Activated CD8-positive, alpha-beta T cell treated with anti-CD3 and anti-CD28 coated beads, Interleukin-2, amount 10 ng/mL, durations not matched to agents 7 days and 5 days (primary cell): ENCODE results near the gene PDE4D. TPM values are rescaled to one million over a fixed set of nuclear protein-coding genes. Genes with fewer than 3 reads are reported as not detected.
A peak's percentile ranks its signal among the peaks of the same experiment; 100 is the strongest.

ENCODE experiments used
- ATAC-seq: fragments of 150-1000 bp; cut with Tn5 transposase; one replicate; pipeline ENCODE4 v1.10.0; 2021; ENCODE audit warnings: moderate library complexity
- CTCF ChIA-PET: fragments of 350-600 bp; sonication (Branson Sonifier 250); formaldehyde crosslinking; loops from one replicate; lab custom pipeline; 2021; ENCODE audit warnings: antibody characterized with exemption; lab: Charles Lee
- POLR2A ChIA-PET: fragments of 350-600 bp; sonication (Branson Sonifier 250); formaldehyde crosslinking; loops from one replicate; lab custom pipeline; 2021; ENCODE audit warnings: antibody characterized with exemption; lab: Charles Lee
- DNase-seq: peaks from one replicate; pipeline ENCODE4 v3.0.0-alpha.2; 2020
- H3K27ac Mint-ChIP-seq: one replicate; pipeline ENCODE4 v1.8.0; 2021; ENCODE audit warnings: mild to moderate bottlenecking, mixed read lengths
- H3K27me3 Mint-ChIP-seq: one replicate; pipeline ENCODE4 v1.8.0; 2021; ENCODE audit warnings: low read depth, mixed read lengths
- H3K36me3 Mint-ChIP-seq: one replicate; pipeline ENCODE4 v1.8.0; 2021; ENCODE audit warnings: low read depth, mixed read lengths
- H3K4me1 Mint-ChIP-seq: one replicate; pipeline ENCODE4 v1.8.0; 2021; ENCODE audit warnings: low read depth, mixed read lengths
- H3K4me3 Mint-ChIP-seq: one replicate; pipeline ENCODE4 v1.8.0; 2021; ENCODE audit warnings: mild to moderate bottlenecking, mixed read lengths
- H3K9me3 Mint-ChIP-seq: one replicate; pipeline ENCODE4 v1.8.0; 2022; ENCODE audit warnings: mixed read lengths; ENCODE audit not compliant: insufficient read depth
- total RNA-seq, 2 experiments: library from RNA; stranded (reverse); gene quantifications; one replicate each; pipeline ENCODE4 v1.2.3, GENCODE V29; 2021

The PDE4D gene
- total RNA-seq, 2 experiments from 2014 or later = 65.4 to 70.7 TPM

GRCh38 chr5:58944221-58944620 is 949.3 kb downstream of the PDE4D start:
- H3K36me3 Mint-ChIP-seq = no peaks in the 10 kb centered on the region
- H3K9me3 Mint-ChIP-seq = no peaks in the 10 kb centered on the region
- no peak overlapping the region for H3K4me3 Mint-ChIP-seq
- H3K4me1 Mint-ChIP-seq = no peaks in the 10 kb centered on the region
- H3K27ac Mint-ChIP-seq = no peak overlapping the region
- no peak for ATAC-seq
- ChIA-PET POLR2A (no interaction called here), CTCF (interaction anchor here (3.8 kb wide), 1 partner anchor 58 kb away, joined by 14 read pairs; no protein-coding TSS in a partner anchor)
- peaks cover 13% of the 10 kb centered on the region for H3K27me3 Mint-ChIP-seq
- DNase-seq = no peak

- DNase-seq = no peak
- ATAC-seq = no peak
- Mint-ChIP-seq H3K27me3 (peaks cover 8% of the 10 kb centered on the region), H3K9me3 (no peaks in the 10 kb centered on the region), H3K36me3 (no peaks in the 10 kb centered on the region), H3K27ac (no peak overlapping the region), H3K4me1 (no peaks in the 10 kb centered on the region), H3K4me3 (no peak overlapping the region)
- ChIA-PET CTCF (interaction anchor here (1.5 to 1.8 kb wide), 2 partner anchors 54 to 248 kb away, joined by 4 to 6 read pairs; no protein-coding TSS in a partner anchor), POLR2A (interaction anchor here (0.6 kb wide), 1 partner anchor 164 kb away, joined by 3 read pairs; no protein-coding TSS in a partner anchor)
These were observed 953.1 kb downstream of the PDE4D start for GRCh38 chr5:58940446-58940845.

DNA sequence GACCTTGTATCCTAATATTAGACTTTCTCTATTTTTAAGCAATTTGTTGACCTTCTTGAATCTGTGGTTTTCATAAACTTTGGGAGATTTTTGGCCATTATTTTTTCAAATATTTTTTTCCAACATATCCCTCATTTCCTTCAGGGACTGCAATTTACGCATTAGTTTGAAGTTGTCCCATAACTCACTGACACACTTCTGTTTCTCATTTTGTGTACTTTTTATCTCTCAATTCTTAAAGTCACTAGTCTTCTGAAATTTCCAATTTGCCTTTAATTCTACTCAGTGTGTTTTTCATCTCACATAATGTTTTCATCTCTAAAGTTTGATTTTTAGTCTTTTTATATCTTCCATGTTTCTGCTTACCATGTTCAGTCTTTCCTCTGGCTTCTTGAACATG is 953.9 kb downstream of the PDE4D start:
- Mint-ChIP-seq H3K4me1 (peaks cover 6% of the 10 kb centered on the region), H3K27ac (no peak overlapping the region), H3K36me3 (no peaks in the 10 kb centered on the region), H3K27me3 (peaks cover 8% of the 10 kb centered on the region), H3K4me3 (no peak overlapping the region), H3K9me3 (no peaks in the 10 kb centered on the region)
- no peak for ATAC-seq
- ChIA-PET POLR2A (no interaction called here), CTCF (no interaction called here)
- DNase-seq = no peak

- ATAC-seq = no peak
- H3K9me3 Mint-ChIP-seq = no peaks in the 10 kb centered on the region
- no peak for DNase-seq
- ChIA-PET CTCF (no interaction called here), POLR2A (interaction anchor here (0.5 kb wide), 1 partner anchor 46 kb away, joined by 6 read pairs; no protein-coding TSS in a partner anchor)
- peaks cover 11% of the 10 kb centered on the region for H3K4me1 Mint-ChIP-seq
- H3K4me3 Mint-ChIP-seq = no peak overlapping the region
- H3K27ac Mint-ChIP-seq = no peak overlapping the region
- H3K27me3 Mint-ChIP-seq = peaks cover 8% of the 10 kb centered on the region
- no peaks in the 10 kb centered on the region for H3K36me3 Mint-ChIP-seq
These were observed 954.7 kb downstream of the PDE4D start for GRCh38 chr5:58938563-58939424.

- H3K27me3 Mint-ChIP-seq = peaks cover 7% of the 10 kb centered on the region
- peaks cover 11% of the 10 kb centered on the region for H3K4me1 Mint-ChIP-seq
- no peak for ATAC-seq
- ChIA-PET POLR2A (no interaction called here), CTCF (no interaction called here)
- no peaks in the 10 kb centered on the region for H3K36me3 Mint-ChIP-seq
- H3K4me3 Mint-ChIP-seq = no peak overlapping the region
- H3K9me3 Mint-ChIP-seq = no peaks in the 10 kb centered on the region
- no peak overlapping the region for H3K27ac Mint-ChIP-seq
- no peak for DNase-seq
These were observed 956.4 kb downstream of the PDE4D start for GRCh38 chr5:58937031-58937681.

- H3K9me3 Mint-ChIP-seq = no peaks in the 10 kb centered on the region
- H3K27me3 Mint-ChIP-seq = peaks cover 14% of the 10 kb centered on the region
- POLR2A ChIA-PET = no interaction called here
- H3K27ac Mint-ChIP-seq = no peak overlapping the region
- H3K4me1 Mint-ChIP-seq = peaks cover 11% of the 10 kb centered on the region
- no peak for ATAC-seq
- H3K4me3 Mint-ChIP-seq = no peak overlapping the region
- no peak for DNase-seq
- CTCF ChIA-PET = interaction anchor here (0.7 kb wide), 1 partner anchor 254 kb away, joined by 3 read pairs; no protein-coding TSS in a partner anchor
- H3K36me3 Mint-ChIP-seq = no peaks in the 10 kb centered on the region
These were observed 958.9 kb downstream of the PDE4D start for GRCh38 chr5:58934629-58935097.

DNA sequence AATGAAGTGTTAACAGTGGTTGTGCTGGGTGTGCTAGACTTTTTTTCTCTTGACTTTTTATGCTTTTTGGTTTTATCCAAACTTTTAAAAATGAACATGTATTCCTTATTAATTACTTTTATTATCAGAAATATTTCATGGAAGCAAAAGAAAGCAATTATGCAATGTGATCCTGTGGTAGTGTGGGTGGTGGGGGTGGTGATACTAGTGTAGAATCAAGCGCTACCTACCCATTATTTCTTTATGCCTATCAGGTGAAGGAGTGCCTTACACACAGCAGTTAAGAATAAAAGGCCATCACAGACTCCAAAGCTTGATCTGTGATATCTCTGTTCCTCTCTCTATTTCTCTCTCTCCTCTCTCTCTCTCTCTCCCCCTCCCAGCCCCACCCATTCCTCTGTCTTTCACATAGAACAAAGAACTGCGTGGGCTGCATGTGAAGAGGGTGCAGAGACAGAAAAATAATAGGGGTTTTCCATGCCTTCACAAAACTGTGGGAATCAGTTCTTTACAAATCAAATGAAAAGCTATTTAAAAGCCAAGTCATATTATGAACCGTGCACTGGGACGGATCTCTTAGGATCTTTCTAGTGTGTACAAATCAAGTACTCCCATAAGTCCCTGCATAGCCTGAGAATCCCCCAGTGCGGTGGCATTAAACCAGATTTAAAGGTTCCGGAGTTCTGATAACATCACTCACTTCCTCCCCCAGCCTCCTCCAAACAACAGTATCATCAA is 959.5 kb downstream of the PDE4D start:
- H3K4me1 Mint-ChIP-seq = peaks cover 11% of the 10 kb centered on the region
- H3K27ac Mint-ChIP-seq = no peak overlapping the region
- POLR2A ChIA-PET = no interaction called here
- H3K27me3 Mint-ChIP-seq = peaks cover 14% of the 10 kb centered on the region
- H3K9me3 Mint-ChIP-seq = no peaks in the 10 kb centered on the region
- DNase-seq (peak; percentile 35), ATAC-seq (peak; percentile 83)
- CTCF ChIA-PET = interaction anchor here (0.7 to 0.8 kb wide), 2 partner anchors 11 to 254 kb away, joined by 3 read pairs; no protein-coding TSS in a partner anchor
- H3K36me3 Mint-ChIP-seq = no peaks in the 10 kb centered on the region
- no peak overlapping the region for H3K4me3 Mint-ChIP-seq

DNA sequence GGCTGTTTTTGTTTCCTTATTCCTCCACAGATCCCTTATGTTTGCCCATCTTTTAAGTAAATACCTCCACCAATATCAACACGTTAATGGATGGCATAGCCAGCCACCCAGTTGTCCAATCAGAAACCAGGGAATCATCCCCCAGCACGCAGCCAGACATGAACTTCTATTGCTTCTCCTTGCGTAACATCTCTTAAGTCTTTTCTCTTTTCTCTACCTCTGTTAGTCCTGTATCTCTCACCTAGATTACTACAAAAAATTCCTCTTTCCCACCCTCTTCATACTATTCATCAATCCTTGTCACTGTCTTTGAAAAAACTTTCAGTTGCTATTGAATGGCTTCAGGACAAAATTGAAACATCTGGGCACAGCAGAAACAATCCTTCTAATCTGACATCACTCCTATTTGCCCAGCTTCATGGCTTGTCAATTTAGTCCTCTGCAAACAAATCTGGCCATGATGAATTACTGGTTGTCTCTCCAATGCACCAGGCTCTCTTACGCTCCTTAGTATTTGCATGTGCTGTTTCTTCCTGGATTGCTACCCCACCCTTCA is 961.4 kb downstream of the PDE4D start:
- ATAC-seq (no peak), DNase-seq (no peak)
- H3K27me3 Mint-ChIP-seq = peaks cover 23% of the 10 kb centered on the region
- H3K27ac Mint-ChIP-seq = no peak overlapping the region
- peaks cover 11% of the 10 kb centered on the region for H3K4me1 Mint-ChIP-seq
- no peaks in the 10 kb centered on the region for H3K36me3 Mint-ChIP-seq
- H3K9me3 Mint-ChIP-seq = no peaks in the 10 kb centered on the region
- ChIA-PET CTCF (no interaction called here), POLR2A (no interaction called here)
- no peak overlapping the region for H3K4me3 Mint-ChIP-seq

- Mint-ChIP-seq H3K27ac (no peak overlapping the region), H3K9me3 (no peaks in the 10 kb centered on the region), H3K4me1 (peaks cover 17% of the 10 kb centered on the region), H3K4me3 (no peak overlapping the region), H3K36me3 (no peaks in the 10 kb centered on the region), H3K27me3 (peaks cover 33% of the 10 kb centered on the region)
- CTCF ChIA-PET = no interaction called here
- no peak for DNase-seq
- POLR2A ChIA-PET = no interaction called here
- ATAC-seq = no peak
These were observed 963.0 kb downstream of the PDE4D start for GRCh38 chr5:58930520-58930919.

DNA sequence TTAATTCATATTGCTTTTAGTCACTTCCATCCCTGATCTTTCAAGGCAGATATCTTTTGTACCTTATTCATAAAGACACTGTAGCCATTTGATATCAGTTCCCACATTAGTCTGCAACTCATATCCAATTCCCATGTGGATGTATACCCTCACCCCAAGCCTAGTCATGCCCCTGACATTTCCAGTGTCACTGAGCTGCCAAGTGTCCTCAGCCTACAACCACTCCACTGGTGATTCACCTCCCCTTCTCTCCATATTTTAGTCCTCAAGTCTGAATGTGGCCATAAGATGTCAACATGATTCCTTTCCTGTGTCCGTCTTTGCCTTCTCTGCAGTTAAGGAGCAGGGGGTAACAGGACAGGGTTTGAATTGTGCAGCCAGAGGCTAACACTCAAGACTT is 963.8 kb downstream of the PDE4D start:
- CTCF ChIA-PET = no interaction called here
- Mint-ChIP-seq H3K9me3 (no peaks in the 10 kb centered on the region), H3K4me3 (no peak overlapping the region), H3K27me3 (peaks cover 36% of the 10 kb centered on the region), H3K27ac (no peak overlapping the region), H3K36me3 (no peaks in the 10 kb centered on the region), H3K4me1 (peaks cover 11% of the 10 kb centered on the region)
- POLR2A ChIA-PET = no interaction called here
- ATAC-seq (no peak), DNase-seq (no peak)

- no peak overlapping the region for H3K4me3 Mint-ChIP-seq
- ATAC-seq = no peak
- no peaks in the 10 kb centered on the region for H3K9me3 Mint-ChIP-seq
- H3K27ac Mint-ChIP-seq = no peak overlapping the region
- no peak for DNase-seq
- H3K36me3 Mint-ChIP-seq = no peaks in the 10 kb centered on the region
- CTCF ChIA-PET = no interaction called here
- POLR2A ChIA-PET = no interaction called here
- H3K27me3 Mint-ChIP-seq = peaks cover 36% of the 10 kb centered on the region
- H3K4me1 Mint-ChIP-seq = peaks cover 5% of the 10 kb centered on the region
These were observed 965.6 kb downstream of the PDE4D start for GRCh38 chr5:58927938-58928337.
